GM18505 (cell line): Measurements from ENCODE around the gene PC.

Experiments
- ATAC-seq: cut with Tn5 transposase; IDR thresholded peaks from one replicate; pipeline ENCODE4 v1.9.1; 2021; ENCODE audit not compliant: unreplicated experiment
- POLR2A ChIP-seq: IDR thresholded peaks from 4 replicates; pipeline ENCODE4 v1.6.1; 2011; ENCODE audit warnings: borderline replicate concordance; ENCODE audit not compliant: insufficient read depth, insufficient read length; ENCODE audit errors: extremely low read depth

PC gene

GRCh38 chr11:66883016-66883965 is 74.9 kb downstream of the PC start:
- ATAC-seq, result no peak

GRCh38 chr11:66882561-66883015 is 75.6 kb downstream of the PC start:
- TF ChIP-seq POLR2A, result no peak
- no peak for ATAC-seq

More at GRCh38 chr11:66883016-66883965, 74.9 kb downstream of the PC start:
- no peak for TF ChIP-seq POLR2A

- ATAC-seq, result no peak
Observed at GRCh38 chr11:66881927-66882452, 76.2 kb downstream of the PC start.

GRCh38 chr11:66881451-66881835 is 76.7 kb downstream of the PC start:
- no peak for TF ChIP-seq POLR2A
- no peak for ATAC-seq

More at GRCh38 chr11:66881927-66882452, 76.2 kb downstream of the PC start:
- no peak for TF ChIP-seq POLR2A

- no peak for ATAC-seq
- no peak for TF ChIP-seq POLR2A
Observed at GRCh38 chr11:66880496-66881450, 77.4 kb downstream of the PC start.

GRCh38 chr11:66879999-66880398 is 78.2 kb downstream of the PC start:
- no peak for TF ChIP-seq POLR2A
- ATAC-seq, result no peak

GRCh38 chr11:66879583-66879982 is 78.6 kb downstream of the PC start:
- no peak for TF ChIP-seq POLR2A
- ATAC-seq, result no peak

GRCh38 chr11:66879000-66879399 is 79.2 kb downstream of the PC start:
- ATAC-seq, result no peak

GRCh38 chr11:66878474-66878873 is 79.7 kb downstream of the PC start:
- no peak for TF ChIP-seq POLR2A
- no peak for ATAC-seq

More at GRCh38 chr11:66879000-66879399, 79.2 kb downstream of the PC start:
- no peak for TF ChIP-seq POLR2A

- no peak for TF ChIP-seq POLR2A
- ATAC-seq, result no peak
Observed at GRCh38 chr11:66877588-66878385, 80.4 kb downstream of the PC start.

GRCh38 chr11:66875378-66875777 is 82.8 kb downstream of the PC start:
- no peak for ATAC-seq
- TF ChIP-seq POLR2A, result no peak

GRCh38 chr11:66874232-66874631 is 84.0 kb downstream of the PC start:
- no peak for TF ChIP-seq POLR2A
- no peak for ATAC-seq
